Gastrocnemius medialis (tissue), 4 donors: ENCODE data around the gene OR4D5. TPM values are rescaled to one million over a fixed set of nuclear protein-coding genes. Genes with fewer than 3 reads are reported as not detected.

ENCODE experiments used
- ATAC-seq, 2 donors: fragments of 150-250 bp; one replicate each; pipeline ENCODE4 v1.9.1; 2016
- DNase-seq, 2 donors: peaks; one replicate each; pipeline ENCODE4 v3.0.0-alpha.2; 2019
- H3K27ac ChIP-seq, 4 donors: fragments of 200-600 bp; sonication (generic); 1 replicate in 1 of 4; 2 replicates in 3 of 4; pipeline ENCODE4 v1.5.1; 2016 to 2018; ENCODE audit warnings: mild to moderate bottlenecking in 2 of 4, moderate library complexity in 1 of 4
- H3K27me3 ChIP-seq, 3 donors: fragments of 200-600 bp; sonication (generic) in 2 of 3; 1 replicate in 1 of 3; 2 replicates in 2 of 3; pipeline versions ENCODE4 v1.5.1 to v1.6.0; 2016 to 2019; ENCODE audit warnings: mild to moderate bottlenecking in 1 of 3, moderate library complexity in 1 of 3
- H3K36me3 ChIP-seq, 2 donors: fragments of 200-600 bp; sonication (generic) in 1 of 2; one replicate each; pipeline ENCODE4 v1.5.1; 2017 to 2018
- H3K4me1 ChIP-seq, 2 donors: fragments of 200-600 bp; sonication (generic) in 1 of 2; one replicate each; pipeline ENCODE4 v1.5.1; 2016 to 2017; ENCODE audit warnings: mild to moderate bottlenecking in 2 of 2
- H3K4me3 ChIP-seq, 4 donors: fragments of 200-600 bp; sonication (generic) in 3 of 4; 1 replicate in 1 of 4; 2 replicates in 3 of 4; pipeline ENCODE4 v1.5.1; 2016 to 2019; ENCODE audit warnings: mild to moderate bottlenecking in 2 of 4
- H3K9me3 ChIP-seq, 3 donors: fragments of 200-600 bp; sonication (generic) in 2 of 3; 1 replicate in 1 of 3; 2 replicates in 2 of 3; pipeline ENCODE4 v1.5.1; 2016 to 2019
- POLR2A ChIP-seq, 2 donors: fragments of 450-650 bp; IDR thresholded peaks; one replicate each; pipeline ENCODE4 v1.6.1; 2017; ENCODE audit warnings: antibody characterized with exemption in 2 of 2, mild to moderate bottlenecking in 2 of 2, moderate library complexity in 2 of 2
- in situ Hi-C, 4 donors: fragments of 200-750 bp; cut with MboI; loops; one replicate each; pipeline versions ENCODE4 v1.15.0 to v1.8.0; 2017; ENCODE audit warnings: low sequenced_read_pairs in 4 of 4
- intact Hi-C: fragments of 100-400 bp; cut with DNase I; formaldehyde crosslinking; loops from one replicate; pipeline ENCODE4 v1.15.1; 2023; ENCODE audit warnings: low total_unique reads
- total RNA-seq, 4 donors: library from RNA; depleted of rRNA; stranded (reverse); fragments of >200 nt; gene quantifications; one replicate each; pipeline versions ENCODE4 v1.1.0 to v1.2.3, GENCODE V29; 2016
- TF ChIP-seq, protein P1 (sequence below), 5 experiments: fragments of 450-650 bp in 3 of 5; fragments of 200-600 bp in 2 of 5; sonication (generic) in 2 of 5; IDR thresholded peaks in 4 of 5; conservative IDR thresholded peaks in 1 of 5; 1 replicate in 4 of 5; 2 replicates in 1 of 5; pipeline ENCODE4 v1.5.1; 2016 to 2019; ENCODE audit warnings: antibody characterized with exemption in 5 of 5, mild to moderate bottlenecking in 3 of 5, moderate library complexity in 3 of 5

The OR4D5 gene
- total RNA-seq, 4 donors from 2014 or later: not detected

DNA sequence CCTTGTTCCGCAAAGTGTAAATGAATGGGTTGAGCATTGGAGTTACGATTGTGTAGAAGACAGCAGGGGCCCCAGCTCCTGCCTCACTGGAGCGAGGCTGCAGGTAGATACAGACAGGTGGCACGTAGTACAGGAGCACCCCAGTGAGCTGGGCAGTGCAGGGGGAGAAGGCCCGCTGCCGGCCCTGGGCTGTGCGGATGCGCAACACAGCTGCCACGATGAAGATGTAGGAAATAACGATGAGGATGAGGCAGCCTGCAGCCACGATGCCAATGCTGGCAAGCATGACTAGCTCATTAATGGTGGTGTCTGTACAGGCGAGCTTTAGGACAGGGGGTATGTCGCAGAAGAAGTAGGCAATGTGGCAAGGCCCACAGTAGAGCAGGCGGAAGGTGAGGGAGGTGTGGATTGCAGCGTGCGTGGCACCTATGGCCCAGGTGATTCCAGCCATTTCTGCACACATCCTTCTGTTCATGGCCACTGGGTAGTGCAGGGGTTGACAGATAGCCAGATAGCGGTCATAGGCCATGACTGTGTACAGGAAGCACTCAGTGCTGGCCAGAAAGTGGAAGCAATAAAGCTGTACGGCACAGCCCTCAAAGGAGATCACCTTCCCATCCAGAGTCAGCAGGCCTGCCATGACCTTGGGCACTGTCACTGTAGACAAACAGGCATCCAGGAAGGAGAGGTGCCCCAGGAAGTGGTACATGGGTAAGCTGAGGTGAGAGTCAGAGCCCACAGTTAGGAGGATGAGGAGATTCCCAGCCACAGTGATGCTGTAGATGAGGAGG is 37.5 kb downstream of the OR4D5 start:
- no peak for DNase-seq
- H3K27ac ChIP-seq: no peak overlapping the region
- intact Hi-C loops (no loop called here), in situ Hi-C loops (no loop called here)
- H3K4me3 ChIP-seq: no peak overlapping the region
- no peaks in the 10 kb centered on the region for H3K9me3 ChIP-seq
- H3K36me3 ChIP-seq: no peaks in the 10 kb centered on the region
- no peak for ATAC-seq
- no peaks in the 10 kb centered on the region for H3K4me1 ChIP-seq
- TF ChIP-seq POLR2A (IDR thresholded peaks at IDR 0.05): no peak
- TF ChIP-seq, protein P1, sequence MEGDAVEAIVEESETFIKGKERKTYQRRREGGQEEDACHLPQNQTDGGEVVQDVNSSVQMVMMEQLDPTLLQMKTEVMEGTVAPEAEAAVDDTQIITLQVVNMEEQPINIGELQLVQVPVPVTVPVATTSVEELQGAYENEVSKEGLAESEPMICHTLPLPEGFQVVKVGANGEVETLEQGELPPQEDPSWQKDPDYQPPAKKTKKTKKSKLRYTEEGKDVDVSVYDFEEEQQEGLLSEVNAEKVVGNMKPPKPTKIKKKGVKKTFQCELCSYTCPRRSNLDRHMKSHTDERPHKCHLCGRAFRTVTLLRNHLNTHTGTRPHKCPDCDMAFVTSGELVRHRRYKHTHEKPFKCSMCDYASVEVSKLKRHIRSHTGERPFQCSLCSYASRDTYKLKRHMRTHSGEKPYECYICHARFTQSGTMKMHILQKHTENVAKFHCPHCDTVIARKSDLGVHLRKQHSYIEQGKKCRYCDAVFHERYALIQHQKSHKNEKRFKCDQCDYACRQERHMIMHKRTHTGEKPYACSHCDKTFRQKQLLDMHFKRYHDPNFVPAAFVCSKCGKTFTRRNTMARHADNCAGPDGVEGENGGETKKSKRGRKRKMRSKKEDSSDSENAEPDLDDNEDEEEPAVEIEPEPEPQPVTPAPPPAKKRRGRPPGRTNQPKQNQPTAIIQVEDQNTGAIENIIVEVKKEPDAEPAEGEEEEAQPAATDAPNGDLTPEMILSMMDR (IDR thresholded peaks at IDR 0.05 in 4 of 5, conservative IDR thresholded peaks at IDR 0.05 in 1 of 5): no peak
- H3K27me3 ChIP-seq: no peaks in the 10 kb centered on the region

- H3K36me3 ChIP-seq: no peaks in the 10 kb centered on the region
- H3K4me3 ChIP-seq: no peak within 1 kb of the TSS
- no peaks in the 10 kb centered on the region for H3K9me3 ChIP-seq
- ATAC-seq (no peak), DNase-seq (no peak)
- no peaks in the 10 kb centered on the region for H3K27me3 ChIP-seq
- TF ChIP-seq, protein P1 (IDR thresholded peaks at IDR 0.05 in 4 of 5, conservative IDR thresholded peaks at IDR 0.05 in 1 of 5): no peak
- no peak for TF ChIP-seq POLR2A (IDR thresholded peaks at IDR 0.05)
- intact Hi-C loops: no loop called here
- in situ Hi-C loops: no loop called here
- H3K27ac ChIP-seq: no peak within 1 kb of the TSS
- no peaks in the 10 kb centered on the region for H3K4me1 ChIP-seq
Measured at GRCh38 chr11:123977731-123978347, 38.4 kb downstream of the OR4D5 start, which contains the start of gene OR10S1. TSS of gene OR10S1 (minus strand) at chr11:123977781. CDS start at chr11:123977664, 117 bp downstream.

DNA sequence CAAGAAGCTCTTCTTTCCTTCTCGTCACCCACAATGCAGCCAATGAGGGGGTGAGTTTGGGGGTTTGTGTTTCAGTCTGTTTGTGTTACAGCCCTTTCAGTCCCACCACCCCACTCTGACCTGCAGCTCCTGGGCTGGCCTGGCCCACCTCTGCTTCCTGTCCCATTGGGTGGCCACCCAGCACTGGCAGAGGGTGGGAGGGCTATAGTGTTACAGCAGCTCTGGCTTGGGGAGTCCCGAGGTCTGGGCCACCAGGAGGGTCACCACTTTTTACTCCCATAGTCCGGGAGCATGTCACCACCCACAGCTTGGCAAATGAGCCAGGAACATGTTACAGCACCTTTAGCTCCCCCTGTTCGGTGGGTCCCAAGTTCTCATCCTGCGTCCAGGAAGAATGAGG is 39.9 kb downstream of the OR4D5 start:
- H3K36me3 ChIP-seq: no peaks in the 10 kb centered on the region
- no peak overlapping the region for H3K27ac ChIP-seq
- H3K27me3 ChIP-seq: no peaks in the 10 kb centered on the region
- ATAC-seq (no peak), DNase-seq (no peak)
- intact Hi-C loops (no loop called here), in situ Hi-C loops (no loop called here)
- no peaks in the 10 kb centered on the region for H3K4me1 ChIP-seq
- H3K4me3 ChIP-seq: no peak overlapping the region
- TF ChIP-seq, protein P1 (IDR thresholded peaks at IDR 0.05 in 4 of 5, conservative IDR thresholded peaks at IDR 0.05 in 1 of 5): no peak
- no peak for TF ChIP-seq POLR2A (IDR thresholded peaks at IDR 0.05)
- no peaks in the 10 kb centered on the region for H3K9me3 ChIP-seq

Other genes with a start within 250 kb of the OR4D5 start
- 10 to 100 TPM in 1 of 4 donors, 1 to 10 TPM in 3; 3.9 to 11.4 (median 5.3) TPM for gene ZNF202, start 198.0 kb upstream of the OR4D5 start, total RNA-seq
- not detected for gene OR6X1, start 185.1 kb upstream of the OR4D5 start, total RNA-seq
- not detected for gene OR6M1, start 133.3 kb upstream of the OR4D5 start, total RNA-seq
- not detected for gene TMEM225, start 53.9 kb upstream of the OR4D5 start, total RNA-seq
- not detected for gene OR8D4, start 37.5 kb upstream of the OR4D5 start, total RNA-seq
- not detected for gene OR6T1, start 4.2 kb downstream of the OR4D5 start, total RNA-seq
- not detected for gene OR10S1, start 38.2 kb downstream of the OR4D5 start, total RNA-seq
- not detected for gene OR10G6, start 55.5 kb downstream of the OR4D5 start, total RNA-seq
- not detected for gene OR10G4, start 73.4 kb downstream of the OR4D5 start, total RNA-seq
- not detected for gene OR10G9, start 83.4 kb downstream of the OR4D5 start, total RNA-seq
- not detected for gene OR10G8, start 87.2 kb downstream of the OR4D5 start, total RNA-seq
- not detected for gene OR10G7, start 101.7 kb downstream of the OR4D5 start, total RNA-seq
- gene VWA5A, start 175.8 kb downstream of the OR4D5 start, total RNA-seq: 1 to 10 TPM; 1.6 to 2.5 (median 2.1) TPM
- not detected for gene OR10D3, start 243.7 kb downstream of the OR4D5 start, total RNA-seq